HUES6 (cell line): Measurements from ENCODE around the gene COA3.

Source experiments
- H3K27ac ChIP-seq: 2 replicates; pipeline ENCODE4 v1.7.0; 2013; ENCODE audit warnings: low read depth, mild to moderate bottlenecking, low read length, inconsistent platforms
- H3K27me3 ChIP-seq: 2 replicates; pipeline ENCODE4 v1.6.1; 2013; ENCODE audit warnings: low read length; ENCODE audit not compliant: control insufficient read depth, insufficient read depth
- H3K36me3 ChIP-seq: 2 replicates; pipeline ENCODE4 v1.6.1; 2013; ENCODE audit warnings: low read length; ENCODE audit not compliant: control insufficient read depth, insufficient read depth
- H3K4me1 ChIP-seq: 2 replicates; pipeline ENCODE4 v1.6.1; 2013; ENCODE audit warnings: low read length; ENCODE audit not compliant: control insufficient read depth, insufficient read depth
- H3K4me3 ChIP-seq: 2 replicates; pipeline ENCODE4 v1.5.1; 2013; ENCODE audit warnings: low read depth, low read length
- H3K9ac ChIP-seq: one replicate; pipeline ENCODE4 v1.6.1; 2013; ENCODE audit warnings: mild to moderate bottlenecking, low read length
- H3K9me3 ChIP-seq: 2 replicates; pipeline ENCODE4 v1.6.1; 2013; ENCODE audit warnings: low read depth, low read length; ENCODE audit not compliant: control insufficient read depth, insufficient read depth

The COA3 gene

GRCh38 chr17:42792545-42792944 is 6.0 kb downstream of the COA3 start:
- Histone ChIP-seq H3K4me3 (no peak overlapping the region), H3K27me3 (no peaks in the 10 kb centered on the region; the same call in 1 of the 2 replicates), H3K36me3 (no peaks in the 10 kb centered on the region), H3K4me1 (peaks cover 4% of the 10 kb centered on the region), H3K9ac (no peak overlapping the region), H3K27ac (no peak overlapping the region), H3K9me3 (no peaks in the 10 kb centered on the region)

GRCh38 chr17:42791948-42792347 is 6.6 kb downstream of the COA3 start:
- Histone ChIP-seq H3K36me3 (no peaks in the 10 kb centered on the region), H3K4me1 (no peaks in the 10 kb centered on the region), H3K27ac (no peak overlapping the region), H3K4me3 (no peak overlapping the region), H3K9me3 (no peaks in the 10 kb centered on the region), H3K27me3 (no peaks in the 10 kb centered on the region; the same call in 1 of the 2 replicates), H3K9ac (no peak overlapping the region)

GRCh38 chr17:42787266-42787665 is 11.2 kb downstream of the COA3 start:
- Histone ChIP-seq H3K9me3 (no peaks in the 10 kb centered on the region), H3K4me3 (no peak overlapping the region), H3K27me3 (peaks cover 22% of the 10 kb centered on the region), H3K4me1 (peaks cover 12% of the 10 kb centered on the region; the same call in 1 of the 2 replicates), H3K27ac (no peak overlapping the region), H3K9ac (no peak overlapping the region), H3K36me3 (no peaks in the 10 kb centered on the region)

DNA sequence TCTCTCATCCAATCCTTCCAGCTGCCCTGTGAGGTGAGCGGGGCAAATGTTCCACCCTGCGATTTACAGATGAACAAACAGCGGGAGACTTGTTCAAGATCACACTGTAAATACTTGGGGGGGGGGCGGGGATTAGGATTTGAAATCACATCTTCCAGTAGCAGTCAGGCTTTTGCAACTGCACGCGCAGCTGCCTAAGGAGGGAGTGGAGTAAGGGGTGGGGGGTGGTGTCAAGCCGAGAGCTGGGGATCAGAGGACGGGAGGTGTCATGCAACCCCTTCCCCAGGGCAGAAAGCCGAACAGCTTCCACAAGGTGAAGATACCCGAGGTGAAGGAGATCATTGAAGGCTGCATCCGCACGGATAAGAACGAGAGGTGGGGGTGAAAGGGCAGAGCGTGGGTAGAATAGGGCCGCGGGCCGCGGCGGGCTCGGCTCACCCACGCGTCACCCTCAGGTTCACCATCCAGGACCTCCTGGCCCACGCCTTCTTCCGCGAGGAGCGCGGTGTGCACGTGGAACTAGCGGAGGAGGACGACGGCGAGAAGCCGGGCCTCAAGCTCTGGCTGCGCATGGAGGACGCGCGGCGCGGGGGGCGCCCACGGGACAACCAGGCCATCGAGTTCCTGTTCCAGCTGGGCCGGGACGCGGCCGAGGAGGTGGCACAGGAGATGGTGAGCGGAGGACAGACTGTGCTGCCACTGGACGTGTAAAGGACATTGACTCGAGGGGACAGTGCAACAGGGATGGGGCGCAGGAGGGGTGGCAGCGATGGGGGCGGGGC is 13.5 kb downstream of the COA3 start:
- H3K4me1 ChIP-seq = peaks cover 21% of the 10 kb centered on the region
- H3K27ac ChIP-seq = no peak overlapping the region
- H3K36me3 ChIP-seq = no peaks in the 10 kb centered on the region
- no peak overlapping the region for H3K9ac ChIP-seq
- no peaks in the 10 kb centered on the region for H3K9me3 ChIP-seq
- H3K27me3 ChIP-seq = peaks cover 40% of the 10 kb centered on the region
- H3K4me3 ChIP-seq = no peak overlapping the region

GRCh38 chr17:42784409-42784808 is 14.1 kb downstream of the COA3 start:
- H3K27ac ChIP-seq = no peak overlapping the region
- H3K9me3 ChIP-seq = no peaks in the 10 kb centered on the region
- 0 out of 2 replicates have a peak, but pooled peaks cover 2% of the 10 kb centered on the region for H3K36me3 ChIP-seq
- no peak overlapping the region for H3K9ac ChIP-seq
- H3K4me1 ChIP-seq = peaks cover 27% of the 10 kb centered on the region
- peaks cover 40% of the 10 kb centered on the region for H3K27me3 ChIP-seq
- H3K4me3 ChIP-seq = no peak overlapping the region

DNA sequence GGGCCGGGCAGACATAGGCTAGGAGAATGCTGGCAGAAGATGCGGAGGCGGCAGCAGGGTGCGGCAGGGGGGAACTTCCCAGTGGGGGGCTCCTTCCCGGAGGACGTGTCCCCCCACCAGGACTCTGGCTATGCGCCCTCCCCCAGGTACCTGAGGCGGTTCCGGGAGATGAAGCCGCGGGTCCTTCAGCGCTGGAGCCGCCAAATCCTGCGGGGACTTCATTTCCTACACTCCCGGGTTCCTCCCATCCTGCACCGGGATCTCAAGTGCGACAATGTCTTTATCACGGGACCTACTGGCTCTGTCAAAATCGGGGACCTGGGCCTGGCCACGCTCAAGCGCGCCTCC is 14.7 kb downstream of the COA3 start:
- peaks cover 8% of the 10 kb centered on the region for H3K36me3 ChIP-seq
- H3K9me3 ChIP-seq = no peaks in the 10 kb centered on the region
- peaks cover 27% of the 10 kb centered on the region for H3K4me1 ChIP-seq
- no peak overlapping the region for H3K27ac ChIP-seq
- no peak overlapping the region for H3K9ac ChIP-seq
- H3K27me3 ChIP-seq = peaks cover 40% of the 10 kb centered on the region
- no peak overlapping the region for H3K4me3 ChIP-seq

DNA sequence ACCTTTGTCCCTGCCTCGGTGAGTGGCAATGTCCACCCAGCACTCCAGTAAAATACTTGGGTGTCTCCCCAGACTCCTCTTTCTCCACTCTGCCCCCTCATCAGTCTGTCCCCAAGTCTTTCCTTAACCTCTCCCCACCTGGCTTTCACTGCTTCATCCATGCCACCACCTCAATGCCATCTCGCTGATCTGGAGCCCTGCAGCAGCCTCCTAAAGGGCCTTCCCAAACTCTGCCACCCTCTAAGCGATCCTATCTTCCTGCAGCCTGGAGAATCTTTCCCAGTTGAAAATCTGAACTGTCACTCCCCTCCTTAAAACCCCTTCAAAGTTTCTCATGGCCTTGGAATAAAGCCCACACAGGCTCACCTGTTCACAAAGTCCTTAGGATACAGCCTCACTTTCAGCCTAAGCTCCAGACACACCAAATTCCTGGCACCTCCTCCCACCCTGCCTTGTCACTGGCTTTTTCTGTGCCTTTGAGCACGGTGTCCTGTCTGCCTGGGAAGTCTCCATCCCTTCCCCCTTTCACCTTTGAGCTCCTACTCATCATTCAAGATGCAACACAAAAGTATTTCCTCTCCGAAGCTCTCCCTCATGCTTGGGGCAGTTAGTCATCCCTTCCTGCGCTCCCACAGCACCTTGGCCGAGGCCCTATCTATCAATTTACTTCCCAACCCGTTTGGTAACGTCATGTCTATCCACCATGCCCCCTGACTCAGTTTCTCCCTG is 15.3 kb downstream of the COA3 start:
- Histone ChIP-seq H3K9ac (no peak overlapping the region), H3K4me3 (no peak overlapping the region), H3K4me1 (peaks cover 27% of the 10 kb centered on the region), H3K36me3 (peaks cover 13% of the 10 kb centered on the region), H3K27ac (no peak overlapping the region), H3K9me3 (no peaks in the 10 kb centered on the region), H3K27me3 (peaks cover 40% of the 10 kb centered on the region)

DNA sequence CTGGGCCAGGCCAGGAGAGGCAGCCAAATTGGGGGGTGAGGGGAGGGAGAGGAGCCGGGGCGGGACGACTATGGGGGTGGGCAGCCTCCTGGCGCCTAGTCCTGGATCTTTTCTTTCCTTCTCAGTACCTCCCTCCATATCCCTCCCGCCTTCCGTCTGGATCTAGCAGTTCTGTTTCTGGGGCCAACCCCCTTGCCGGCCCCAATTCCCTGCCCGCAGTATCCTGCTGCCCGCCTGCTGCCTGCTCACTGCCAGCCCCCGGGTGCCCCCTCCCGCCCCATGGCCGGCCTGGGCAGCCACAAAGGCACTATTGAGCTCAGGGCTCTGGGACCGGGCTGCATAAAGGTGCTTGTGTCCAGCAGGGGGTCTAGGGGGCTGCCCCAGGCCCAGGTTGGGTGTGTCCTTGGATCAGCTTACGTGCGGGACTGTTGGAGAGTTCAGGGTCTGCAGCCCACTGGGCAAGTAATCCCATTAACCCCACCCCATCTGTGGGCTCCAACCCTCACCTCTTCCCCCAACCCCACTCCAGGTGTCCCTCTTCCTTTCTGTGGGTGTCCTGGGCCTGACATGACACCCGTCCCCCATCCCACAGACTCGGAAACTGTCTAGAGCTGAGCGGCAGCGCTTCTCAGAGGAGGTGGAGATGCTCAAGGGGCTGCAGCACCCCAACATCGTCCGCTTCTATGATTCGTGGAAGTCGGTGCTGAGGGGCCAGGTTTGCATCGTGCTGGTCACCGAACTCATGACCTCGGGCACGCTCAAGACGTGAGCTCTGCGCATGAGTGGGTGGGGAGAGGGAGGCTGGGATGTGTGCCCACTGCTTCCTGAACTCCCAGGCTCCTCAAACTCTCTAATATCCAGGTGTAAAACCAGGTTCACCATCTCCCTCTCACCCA is 16.1 kb downstream of the COA3 start:
- Histone ChIP-seq H3K27me3 (peaks cover 40% of the 10 kb centered on the region), H3K36me3 (peaks cover 20% of the 10 kb centered on the region), H3K9me3 (no peaks in the 10 kb centered on the region), H3K27ac (no peak overlapping the region), H3K4me3 (no peak overlapping the region), H3K9ac (no peak overlapping the region), H3K4me1 (peaks cover 27% of the 10 kb centered on the region)

- Histone ChIP-seq H3K36me3 (peaks cover 23% of the 10 kb centered on the region), H3K9ac (no peak overlapping the region), H3K4me1 (peaks cover 27% of the 10 kb centered on the region), H3K4me3 (no peak overlapping the region), H3K9me3 (no peaks in the 10 kb centered on the region), H3K27me3 (peaks cover 40% of the 10 kb centered on the region), H3K27ac (no peak overlapping the region)
These were observed 16.8 kb downstream of the COA3 start for GRCh38 chr17:42781639-42782165.

- no peak overlapping the region for H3K27ac ChIP-seq
- peaks cover 27% of the 10 kb centered on the region for H3K4me1 ChIP-seq
- H3K36me3 ChIP-seq = peaks cover 28% of the 10 kb centered on the region
- H3K27me3 ChIP-seq = peaks cover 40% of the 10 kb centered on the region
- peak overlapping the region; percentile 83 for H3K4me3 ChIP-seq
- peak overlapping the region; percentile 65 for H3K9ac ChIP-seq
- no peaks in the 10 kb centered on the region for H3K9me3 ChIP-seq
These were observed 17.5 kb downstream of the COA3 start for GRCh38 chr17:42780851-42781638.
